WERI-Rb-1 (cell line): ENCODE measurements around the gene MC2R.

ENCODE experiments used
- DNase-seq: peaks from one replicate; pipeline ENCODE4 v3.0.0-alpha.2; 2020
- H3K27ac ChIP-seq: fragments of 250-450 bp; sonication (Bioruptor Pico); 2 replicates; pipeline ENCODE4 v1.5.1; 2020; ENCODE audit warnings: mild to moderate bottlenecking, moderate library complexity
- H3K27me3 ChIP-seq: fragments of 250-450 bp; sonication (Bioruptor Pico); 2 replicates; pipeline ENCODE4 v1.5.1; 2021; ENCODE audit warnings: mild to moderate bottlenecking, low read depth, moderate library complexity; ENCODE audit not compliant: insufficient read depth, severe bottlenecking
- H3K36me3 ChIP-seq: fragments of 250-450 bp; sonication (Bioruptor Pico); 2 replicates; pipeline ENCODE4 v1.5.1; 2020; ENCODE audit warnings: mild to moderate bottlenecking, moderate library complexity
- H3K4me3 ChIP-seq: 2 replicates; pipeline ENCODE4 v1.5.1; 2011; ENCODE audit warnings: low read depth, mild to moderate bottlenecking, control low read depth, low read length
- H3K9me3 ChIP-seq: fragments of 250-450 bp; sonication (Bioruptor Pico); 2 replicates; pipeline ENCODE4 v1.5.1; 2021; ENCODE audit warnings: mild to moderate bottlenecking, moderate library complexity; ENCODE audit not compliant: severe bottlenecking
- TF ChIP-seq, protein P1 (sequence below): IDR thresholded peaks from 2 replicates; pipeline ENCODE4 v1.5.1; 2011; ENCODE audit warnings: low read depth, mild to moderate bottlenecking, control low read depth, inconsistent platforms, low read length

The MC2R gene

DNA sequence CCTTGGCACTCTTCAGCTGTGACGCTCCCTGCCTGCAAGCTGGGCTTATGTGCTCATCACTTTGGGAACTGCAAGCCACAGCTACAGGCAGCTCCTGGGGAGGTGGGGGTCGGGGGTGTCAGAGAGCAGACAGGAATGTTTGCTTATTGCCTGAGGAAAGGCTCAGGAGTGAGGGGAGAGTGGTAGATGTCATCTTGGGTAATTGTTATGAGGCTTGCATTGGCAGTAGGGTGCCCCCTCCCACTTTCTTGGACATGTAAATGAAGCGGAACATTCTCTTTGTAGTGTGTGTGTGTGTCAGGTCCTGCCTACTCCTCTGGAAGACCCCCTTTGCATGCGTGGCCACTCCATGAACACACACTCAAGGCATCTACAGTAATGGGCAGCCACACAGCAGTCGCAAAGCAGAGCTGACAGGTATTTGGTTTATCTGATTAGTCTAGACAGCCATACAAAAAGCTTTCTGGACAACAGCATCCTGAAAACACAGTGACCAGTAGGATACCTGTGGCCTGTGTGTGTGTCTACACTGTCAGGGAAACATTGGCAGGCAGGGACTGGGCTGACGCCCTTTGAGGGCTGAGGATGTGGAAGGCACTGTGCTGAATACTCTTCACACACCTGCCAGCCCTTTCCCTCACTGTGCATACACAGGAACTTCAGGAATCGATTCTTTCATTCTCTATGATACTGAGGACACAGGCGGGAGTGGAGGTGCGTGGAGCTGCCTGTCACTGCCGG lies 17.1 kb upstream of the MC2R start:
- Histone ChIP-seq H3K36me3 (no peaks in the 10 kb centered on the region), H3K27me3 (peaks cover 90% of the 10 kb centered on the region), H3K27ac (no peak overlapping the region), H3K4me3 (no peak overlapping the region), H3K9me3 (peaks cover 10% of the 10 kb centered on the region)
- TF ChIP-seq, protein P1, sequence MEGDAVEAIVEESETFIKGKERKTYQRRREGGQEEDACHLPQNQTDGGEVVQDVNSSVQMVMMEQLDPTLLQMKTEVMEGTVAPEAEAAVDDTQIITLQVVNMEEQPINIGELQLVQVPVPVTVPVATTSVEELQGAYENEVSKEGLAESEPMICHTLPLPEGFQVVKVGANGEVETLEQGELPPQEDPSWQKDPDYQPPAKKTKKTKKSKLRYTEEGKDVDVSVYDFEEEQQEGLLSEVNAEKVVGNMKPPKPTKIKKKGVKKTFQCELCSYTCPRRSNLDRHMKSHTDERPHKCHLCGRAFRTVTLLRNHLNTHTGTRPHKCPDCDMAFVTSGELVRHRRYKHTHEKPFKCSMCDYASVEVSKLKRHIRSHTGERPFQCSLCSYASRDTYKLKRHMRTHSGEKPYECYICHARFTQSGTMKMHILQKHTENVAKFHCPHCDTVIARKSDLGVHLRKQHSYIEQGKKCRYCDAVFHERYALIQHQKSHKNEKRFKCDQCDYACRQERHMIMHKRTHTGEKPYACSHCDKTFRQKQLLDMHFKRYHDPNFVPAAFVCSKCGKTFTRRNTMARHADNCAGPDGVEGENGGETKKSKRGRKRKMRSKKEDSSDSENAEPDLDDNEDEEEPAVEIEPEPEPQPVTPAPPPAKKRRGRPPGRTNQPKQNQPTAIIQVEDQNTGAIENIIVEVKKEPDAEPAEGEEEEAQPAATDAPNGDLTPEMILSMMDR, result no peak
- no peak for DNase-seq

DNA sequence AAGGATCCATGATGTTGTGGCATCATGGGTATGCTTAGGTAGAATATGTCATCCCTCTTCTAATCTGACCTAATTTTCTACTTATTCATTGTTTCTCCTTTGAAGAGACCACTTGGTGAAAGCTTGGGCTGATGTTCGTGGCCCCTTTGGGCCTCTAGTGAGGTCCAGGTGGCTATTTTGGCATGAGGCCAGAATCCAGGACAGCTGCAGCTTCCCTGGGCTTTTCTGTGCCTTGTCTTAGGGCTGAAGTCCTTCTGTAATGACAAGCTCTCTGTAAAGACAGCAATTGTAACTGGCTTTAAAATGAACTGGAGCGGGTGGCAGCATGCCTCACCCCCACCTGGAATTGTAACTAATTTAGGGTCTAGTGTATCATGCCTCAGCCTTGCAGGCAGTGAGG lies 15.6 kb upstream of the MC2R start:
- TF ChIP-seq, protein P1, result no peak
- Histone ChIP-seq H3K36me3 (no peaks in the 10 kb centered on the region), H3K4me3 (no peak overlapping the region), H3K27me3 (peaks cover 88% of the 10 kb centered on the region), H3K9me3 (peaks cover 10% of the 10 kb centered on the region), H3K27ac (no peak overlapping the region)
- no peak for DNase-seq

DNA sequence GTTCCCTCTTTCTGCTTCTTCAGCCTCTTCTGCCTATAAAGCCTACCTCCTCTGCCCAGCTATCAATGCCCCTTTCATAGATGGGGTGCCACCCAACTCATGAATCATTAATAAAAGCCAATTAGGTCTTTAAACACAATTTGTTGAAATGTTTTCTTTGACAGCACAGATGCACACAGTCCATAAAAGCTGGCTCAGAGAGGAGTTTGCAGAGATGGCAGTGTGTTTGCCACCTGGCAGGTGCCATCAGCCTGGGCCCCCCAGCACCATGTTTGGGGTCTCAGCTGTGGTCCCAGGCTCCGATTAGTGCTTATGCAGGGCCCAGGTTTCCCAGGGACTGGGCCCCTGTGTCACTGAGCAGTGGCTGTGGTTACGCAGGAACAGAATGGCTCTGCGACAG lies 7.9 kb upstream of the MC2R start:
- Histone ChIP-seq H3K27ac (no peak overlapping the region), H3K4me3 (no peak overlapping the region), H3K9me3 (no peaks in the 10 kb centered on the region), H3K36me3 (no peaks in the 10 kb centered on the region), H3K27me3 (peaks cover 95% of the 10 kb centered on the region)
- no peak for DNase-seq
- TF ChIP-seq, protein P1, result no peak

DNA sequence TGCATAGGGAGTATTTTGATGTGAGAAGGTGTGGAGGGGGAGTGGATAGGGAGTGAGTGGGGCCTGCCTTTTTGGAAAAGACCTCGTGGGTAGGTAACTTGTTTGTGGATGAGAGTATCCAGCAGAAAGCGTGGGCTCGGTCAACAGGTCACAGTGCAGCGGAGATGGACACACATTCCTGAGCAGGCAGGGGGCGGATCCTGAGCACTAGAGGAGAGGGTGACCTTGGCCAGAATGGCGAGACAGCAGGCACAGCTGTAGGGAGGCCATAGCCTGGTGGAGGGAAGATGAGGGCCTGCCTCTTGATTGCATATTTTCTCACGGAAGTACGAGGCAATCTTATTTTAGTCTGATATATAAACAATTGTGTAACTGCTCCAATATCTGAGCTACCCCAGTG lies 3.6 kb upstream of the MC2R start:
- Histone ChIP-seq H3K9me3 (no peaks in the 10 kb centered on the region), H3K27me3 (peaks cover 96% of the 10 kb centered on the region), H3K4me3 (no peak overlapping the region), H3K36me3 (no peaks in the 10 kb centered on the region), H3K27ac (no peak overlapping the region)
- TF ChIP-seq, protein P1, result no peak
- no peak for DNase-seq

DNA sequence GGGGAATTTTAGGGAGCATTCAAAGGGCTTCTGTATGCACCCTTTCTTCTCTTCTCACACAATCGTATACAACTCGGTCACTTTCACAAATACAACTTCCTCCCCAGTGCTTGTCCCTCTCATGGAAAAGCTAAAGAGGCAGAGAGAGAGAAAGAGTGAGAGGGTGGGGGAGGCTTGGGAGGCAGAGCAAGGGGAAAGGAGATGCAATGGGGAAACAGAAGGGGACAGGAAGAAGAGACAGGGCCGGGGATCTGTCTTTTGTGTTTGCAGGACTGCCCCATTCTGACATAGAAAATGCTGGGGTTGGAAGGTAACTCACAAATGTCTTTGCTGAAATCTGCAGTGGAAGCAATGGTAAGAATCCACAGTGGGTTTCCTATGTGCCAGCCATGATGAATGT lies 2.1 kb upstream of the MC2R start:
- TF ChIP-seq, protein P1, result no peak
- Histone ChIP-seq H3K27me3 (peaks cover 96% of the 10 kb centered on the region), H3K27ac (no peak overlapping the region), H3K4me3 (no peak overlapping the region), H3K9me3 (no peaks in the 10 kb centered on the region), H3K36me3 (no peaks in the 10 kb centered on the region)
- DNase-seq, result no peak

DNA sequence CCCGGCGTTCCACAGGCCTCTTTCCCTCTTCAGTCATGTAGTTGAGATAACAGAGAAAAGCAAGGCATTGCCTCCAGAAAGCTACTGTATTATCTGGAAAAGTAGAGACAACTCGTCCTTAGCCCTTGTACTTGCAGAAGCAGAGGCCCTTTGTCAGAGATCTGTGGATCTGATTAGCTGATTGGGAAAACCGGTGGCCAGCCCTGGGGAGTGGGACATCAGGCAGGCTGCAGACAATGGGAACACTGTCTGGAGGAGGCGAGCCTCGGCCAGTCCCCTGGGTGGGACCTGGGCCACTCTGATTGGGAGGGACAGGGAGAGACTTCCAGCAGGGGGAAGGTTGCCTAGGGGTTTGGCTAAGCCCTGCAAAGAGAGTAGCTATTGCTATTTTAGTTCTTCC lies 1.2 kb upstream of the MC2R start:
- no peak for DNase-seq
- Histone ChIP-seq H3K27me3 (peaks cover 96% of the 10 kb centered on the region), H3K9me3 (no peaks in the 10 kb centered on the region), H3K27ac (no peak overlapping the region), H3K4me3 (no peak overlapping the region), H3K36me3 (no peaks in the 10 kb centered on the region)
- TF ChIP-seq, protein P1, result no peak
